Stimulated activated CD4-positive, alpha-beta T cell treated with anti-CD3 and anti-CD28 coated beads, Interleukin-1b, Interleukin-23, amount 100 ng/mL, for 1 hour (primary cell): ENCODE data around the gene DNAH9.

Experiments used
- DNase-seq, 2 donors: peaks; one replicate each; pipeline ENCODE4 v3.0.0-alpha.2; 2020; ENCODE audit warnings: low read depth in 2 of 2

The DNAH9 gene

DNA sequence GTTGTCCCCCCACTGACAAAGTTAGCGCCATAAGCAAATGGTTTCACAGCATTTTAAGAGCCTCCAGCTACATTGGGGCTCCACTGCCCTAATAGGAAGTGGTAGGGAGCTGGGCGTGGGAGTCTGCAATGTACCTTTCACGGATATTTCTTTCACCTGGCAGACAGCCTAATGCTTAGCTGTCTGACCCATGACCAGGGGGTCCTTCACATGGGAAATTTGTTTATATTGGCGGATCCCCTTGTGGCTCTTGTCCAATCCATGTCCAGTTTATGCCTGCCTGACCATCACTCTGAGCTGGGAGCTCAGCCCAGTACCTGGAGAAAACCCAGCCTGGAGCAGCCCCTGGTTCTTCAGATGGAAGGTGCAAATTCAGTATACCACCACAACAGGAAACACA lies 254.0 kb downstream of the DNAH9 start:
- DNase-seq, result no peak

DNA sequence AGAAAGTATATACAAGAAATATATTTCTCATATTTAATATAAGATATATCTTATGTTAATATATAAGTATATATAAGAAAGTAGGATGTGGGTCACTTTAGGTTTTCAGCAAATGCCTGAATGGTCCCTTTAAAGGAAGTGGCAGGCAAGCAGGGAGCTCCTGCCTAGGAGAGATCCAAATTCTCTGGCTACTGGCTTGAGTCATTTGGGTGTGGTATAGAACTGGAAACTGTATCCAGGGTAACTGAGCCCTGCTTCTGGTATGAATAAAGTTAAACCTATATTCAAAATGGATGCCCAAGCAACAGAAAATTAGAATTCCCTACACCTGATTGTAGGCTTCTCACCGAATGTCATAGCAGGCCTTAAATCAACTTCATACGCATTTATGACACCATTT lies 254.6 kb downstream of the DNAH9 start:
- no peak for DNase-seq

DNA sequence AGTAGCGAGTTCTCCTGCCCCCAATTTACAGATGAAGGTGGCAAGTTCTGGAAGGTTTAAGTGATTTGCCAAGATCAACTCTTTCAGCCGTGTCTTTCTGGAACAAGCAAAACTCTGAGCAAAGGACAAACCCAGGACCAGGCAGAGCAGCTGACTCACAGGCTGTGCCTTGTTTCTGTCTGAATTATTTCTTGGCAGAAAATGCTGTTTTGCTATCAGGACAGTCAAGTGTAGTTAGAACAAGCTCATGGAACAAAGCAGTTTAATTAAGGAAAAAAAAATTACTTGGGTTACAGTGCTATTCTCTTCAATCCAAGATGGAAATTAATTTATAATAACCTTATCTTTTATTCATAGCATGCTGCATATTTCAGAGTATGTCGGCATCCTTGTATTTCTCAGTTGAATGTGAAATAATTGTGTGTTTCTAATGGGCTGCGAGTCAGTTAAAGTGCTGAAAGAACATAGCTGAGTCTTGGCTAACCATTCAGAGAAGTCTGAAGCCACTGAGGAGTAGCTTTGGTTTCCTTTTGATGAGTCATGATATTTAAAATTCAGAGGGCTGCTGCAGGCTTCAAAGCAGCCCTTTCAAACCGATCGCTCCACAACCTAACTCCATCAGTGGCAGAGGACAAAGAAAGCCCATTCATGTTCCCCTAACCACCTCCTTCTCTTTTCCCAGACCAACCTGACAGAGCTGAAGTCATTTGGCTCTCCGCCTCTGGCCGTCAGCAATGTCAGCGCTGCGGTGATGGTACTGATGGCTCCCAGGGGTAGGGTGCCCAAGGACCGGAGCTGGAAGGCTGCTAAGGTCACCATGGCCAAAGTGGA lies 255.3 kb downstream of the DNAH9 start:
- no peak for DNase-seq

DNA sequence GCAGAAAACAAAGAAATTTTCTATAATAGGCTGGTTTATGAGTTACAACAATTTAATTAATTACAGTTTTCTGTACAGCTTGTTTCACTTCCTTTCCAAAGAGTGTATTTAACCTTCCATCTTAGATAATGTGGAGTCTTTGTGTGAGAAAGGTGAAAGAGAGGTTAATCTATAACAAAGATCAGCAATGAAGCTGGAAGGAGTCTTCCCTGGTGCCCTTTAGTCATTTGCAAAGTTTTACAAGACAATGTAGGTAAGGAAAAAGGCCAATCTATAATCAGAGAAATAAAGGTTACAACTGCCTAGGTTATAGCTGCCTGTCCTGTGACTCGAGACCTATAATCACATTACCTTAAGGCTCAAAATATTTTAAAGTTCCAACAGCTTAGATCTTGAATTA lies 257.0 kb downstream of the DNAH9 start:
- no peak for DNase-seq

DNA sequence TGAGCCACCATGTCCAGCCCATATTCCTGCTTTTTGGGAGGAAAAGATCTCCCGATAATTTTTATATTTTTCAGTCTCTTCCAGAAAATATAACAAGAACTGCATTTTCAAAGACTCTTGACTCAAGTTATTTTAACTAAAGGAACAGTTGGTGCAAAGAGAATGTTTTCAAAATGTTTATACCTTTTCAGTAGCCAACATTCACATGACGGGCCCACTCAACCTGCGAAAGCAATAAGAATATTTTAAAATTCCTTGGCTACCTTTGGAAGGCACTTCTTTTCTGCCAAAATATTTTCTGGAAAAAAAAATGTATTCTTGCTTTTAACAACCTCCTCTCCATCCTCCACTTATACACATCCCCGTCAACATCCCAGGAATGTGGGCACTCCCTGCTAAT lies 258.7 kb downstream of the DNAH9 start:
- DNase-seq, result no peak

DNA sequence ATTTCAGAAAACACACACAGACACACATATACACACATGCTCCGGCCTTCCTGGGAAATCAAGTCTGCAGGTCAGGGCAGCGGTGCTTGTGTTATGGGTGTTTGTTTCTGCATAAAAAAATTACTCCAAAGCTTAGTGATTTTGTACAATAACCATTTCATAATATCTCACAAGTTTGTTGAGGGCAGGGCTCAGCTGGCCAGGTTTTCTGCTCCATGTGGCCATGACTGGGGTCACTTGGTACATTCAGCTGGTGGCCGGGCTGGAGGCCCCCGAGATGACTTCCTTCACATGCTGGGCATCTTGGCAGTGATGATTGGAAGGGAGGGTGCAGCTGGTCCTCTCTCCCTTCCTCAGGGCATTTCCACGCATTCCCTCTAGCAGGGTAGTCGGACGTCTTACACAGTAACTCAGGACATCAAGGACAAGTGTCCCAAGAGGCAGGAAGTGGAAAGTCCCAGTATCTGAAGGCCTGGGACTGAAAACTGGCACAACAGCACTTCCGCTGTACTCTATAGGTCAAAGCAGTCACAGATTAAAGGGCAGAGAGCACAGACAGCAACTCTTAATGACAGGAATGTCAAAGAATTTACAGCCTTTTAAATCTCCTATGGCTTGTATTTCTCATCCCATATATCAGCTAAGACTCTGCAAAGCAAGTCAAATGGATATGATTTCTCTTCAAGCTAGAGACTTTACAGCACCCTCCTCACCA lies 271.6 kb downstream of the DNAH9 start:
- DNase-seq, result no peak

DNA sequence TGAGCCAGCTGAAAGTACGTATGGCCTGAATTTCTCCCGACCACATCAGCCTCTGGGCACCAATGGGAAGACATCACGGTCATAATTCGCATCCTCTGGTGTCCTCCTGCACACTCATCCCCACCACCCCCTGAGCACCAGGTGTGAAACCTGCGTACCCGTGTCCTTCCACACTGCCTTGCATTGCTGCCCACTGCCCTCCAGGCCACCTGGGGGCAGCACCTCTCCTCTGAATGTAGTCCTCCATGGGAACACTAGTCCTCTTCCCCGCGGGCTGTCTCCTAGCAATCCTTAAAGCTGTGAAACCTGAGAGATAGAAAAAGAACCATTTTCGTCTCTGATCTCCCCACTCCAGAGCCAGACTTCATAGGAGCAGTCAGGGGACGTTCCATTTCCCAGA lies 273.5 kb downstream of the DNAH9 start:
- DNase-seq, result no peak

DNA sequence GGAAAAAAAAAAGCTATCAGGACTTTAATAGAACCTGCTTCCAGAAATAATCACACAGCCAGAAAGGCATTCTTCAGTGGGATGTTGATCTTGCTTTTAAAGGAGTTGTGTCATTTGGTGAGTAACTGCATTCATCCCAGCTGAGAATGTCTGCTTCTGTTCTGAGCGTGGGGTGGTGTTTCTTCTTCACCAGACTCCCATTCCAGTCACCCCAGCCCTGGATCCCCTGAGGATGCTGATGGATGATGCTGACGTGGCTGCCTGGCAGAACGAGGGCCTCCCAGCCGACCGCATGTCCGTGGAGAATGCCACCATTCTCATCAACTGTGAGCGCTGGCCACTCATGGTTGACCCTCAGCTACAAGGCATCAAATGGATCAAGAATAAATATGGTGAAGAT lies 276.5 kb downstream of the DNAH9 start:
- no peak for DNase-seq

DNA sequence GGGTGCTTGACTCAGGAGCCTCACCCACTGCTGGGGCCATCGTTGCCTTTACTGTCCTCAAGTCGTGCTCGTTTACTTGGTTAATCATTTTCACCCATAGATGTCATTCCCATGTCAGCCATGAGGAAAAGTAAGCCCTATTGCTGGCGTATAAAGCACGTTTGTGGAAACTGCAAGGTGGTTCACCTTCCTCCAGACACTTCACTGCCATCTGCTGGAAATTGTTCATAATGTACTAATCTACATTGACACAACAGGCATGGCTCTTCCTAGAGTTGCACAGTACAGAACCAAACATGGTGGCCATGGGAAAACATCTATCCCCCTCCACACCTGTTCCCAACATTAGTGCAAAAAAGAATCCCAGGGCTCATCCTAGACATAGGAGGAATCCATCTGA lies 282.4 kb downstream of the DNAH9 start:
- DNase-seq, result no peak

DNA sequence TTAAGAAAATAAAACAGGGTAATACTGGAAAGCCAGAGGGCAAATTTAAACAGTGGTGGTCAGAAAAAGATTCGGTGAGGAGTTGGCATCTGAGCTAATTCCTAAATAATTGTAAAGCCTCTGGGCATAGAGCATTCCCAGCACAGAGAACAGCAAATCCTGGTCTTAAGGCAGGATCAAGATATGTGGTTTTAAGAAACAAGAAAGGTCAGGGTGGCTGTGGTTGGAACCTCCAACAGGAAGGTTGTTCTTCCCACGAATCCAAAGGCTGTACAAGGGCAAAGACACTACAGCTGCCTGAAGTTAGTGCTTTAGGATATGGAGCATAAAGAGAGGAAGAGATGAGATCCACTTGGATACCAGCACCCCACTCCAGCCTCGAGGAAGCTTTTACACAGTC lies 284.4 kb downstream of the DNAH9 start:
- no peak for DNase-seq

DNA sequence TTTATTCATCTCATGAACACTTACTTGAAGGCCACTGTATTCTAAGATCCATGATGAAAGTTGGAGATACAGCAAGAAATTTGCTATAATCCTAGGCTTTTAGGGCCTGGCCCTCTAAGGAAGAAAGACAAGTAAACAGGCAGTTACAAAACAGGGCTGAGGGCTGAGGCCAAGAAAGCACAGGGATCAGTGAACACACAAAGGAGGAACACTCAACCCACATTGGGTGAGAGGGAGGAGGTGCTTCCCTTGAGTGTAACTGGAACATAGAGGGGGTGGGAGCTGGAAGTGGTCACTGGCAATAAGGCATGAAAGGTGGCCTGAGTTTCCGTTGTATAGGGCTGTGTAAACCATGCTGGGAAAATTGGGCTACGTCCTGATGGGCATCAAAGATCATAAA lies 286.8 kb downstream of the DNAH9 start:
- no peak for DNase-seq

DNA sequence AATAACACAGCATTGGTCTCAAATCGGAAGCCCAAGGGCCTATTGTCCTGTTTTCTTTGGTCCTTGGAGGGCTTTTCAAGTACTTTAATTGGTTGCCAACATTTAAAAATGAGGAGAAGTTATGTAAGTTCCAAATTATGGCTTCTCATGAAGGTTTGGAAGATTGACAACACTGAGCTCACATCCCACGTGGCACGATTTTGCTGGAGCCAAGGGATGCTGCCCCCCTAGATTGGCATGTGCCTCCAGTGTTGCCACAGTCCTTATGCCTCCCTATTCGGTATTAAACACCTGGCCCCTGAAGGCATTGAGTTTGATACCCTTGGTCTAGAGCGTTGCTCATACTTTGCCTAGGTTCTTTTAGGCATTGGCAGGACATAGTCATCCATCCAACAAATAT lies 291.0 kb downstream of the DNAH9 start:
- DNase-seq, result no peak

DNA sequence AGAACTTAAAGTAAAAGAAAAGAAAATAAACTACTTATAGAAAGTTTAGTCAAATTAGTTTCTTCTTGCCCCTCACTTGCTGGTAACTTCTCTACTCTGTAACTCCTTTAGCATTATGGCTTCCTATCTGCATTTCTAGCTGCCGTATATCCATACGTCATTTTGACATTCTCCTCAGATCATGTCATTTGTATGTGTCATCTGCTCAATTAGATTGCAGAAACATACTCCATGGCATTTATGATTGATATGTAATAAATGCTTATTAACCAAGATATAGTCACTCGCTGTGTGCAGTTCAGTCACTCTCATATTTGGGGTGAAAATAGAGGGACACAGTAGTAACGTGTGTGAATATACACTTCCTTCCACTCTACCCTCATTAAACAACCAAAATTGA lies 295.6 kb downstream of the DNAH9 start:
- DNase-seq, result no peak

DNA sequence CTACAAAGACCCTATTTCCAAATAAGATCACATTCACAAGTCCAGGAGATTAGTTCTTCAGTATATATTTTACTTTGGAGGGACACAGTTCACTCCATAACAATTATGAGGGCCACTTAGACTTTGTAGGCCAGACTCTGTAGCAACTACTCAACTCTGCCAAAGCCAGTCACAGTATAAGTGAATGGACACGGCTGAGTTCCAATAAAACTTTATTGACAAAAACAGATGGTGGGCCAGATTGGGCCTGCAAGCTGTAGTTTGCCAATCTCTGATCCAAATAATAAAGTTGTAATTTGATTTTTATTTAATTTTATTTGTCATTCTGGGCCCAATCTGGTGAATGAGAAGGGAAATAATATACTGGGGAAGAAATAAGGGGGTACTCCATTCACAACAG lies 297.9 kb downstream of the DNAH9 start:
- no peak for DNase-seq

DNA sequence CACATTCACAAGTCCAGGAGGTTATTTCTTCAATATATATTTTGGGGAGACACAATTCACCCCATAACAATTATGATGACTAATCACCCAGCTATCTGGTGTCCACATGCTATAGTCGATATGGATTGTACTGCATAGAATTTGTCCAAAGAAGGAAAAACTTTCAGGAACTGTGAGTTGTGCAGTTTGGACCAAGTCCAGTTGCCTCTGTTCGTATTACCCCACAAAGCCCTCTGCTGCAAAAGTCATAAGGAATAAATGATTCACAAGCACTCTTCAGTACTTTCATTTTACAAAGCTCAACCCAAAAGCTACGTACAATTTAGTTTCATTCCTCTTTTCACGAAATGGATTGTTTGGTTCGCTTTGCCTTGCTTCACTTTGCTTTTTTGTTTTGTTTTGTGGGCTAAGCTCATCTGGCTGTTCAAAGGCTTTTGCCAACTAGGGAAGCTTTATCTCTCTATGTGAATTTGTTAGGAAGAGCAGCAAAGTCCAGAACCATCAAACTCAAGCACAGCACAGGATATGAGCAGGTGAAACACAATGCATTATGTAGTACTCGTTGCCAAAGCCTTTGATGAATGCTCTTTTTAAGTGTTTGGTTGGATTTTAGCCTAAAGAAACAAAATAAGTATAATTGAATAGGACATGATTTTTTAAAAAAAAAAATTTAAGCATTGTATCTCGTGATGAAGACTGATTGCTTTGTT lies 300.4 kb downstream of the DNAH9 start:
- DNase-seq, result no peak

DNA sequence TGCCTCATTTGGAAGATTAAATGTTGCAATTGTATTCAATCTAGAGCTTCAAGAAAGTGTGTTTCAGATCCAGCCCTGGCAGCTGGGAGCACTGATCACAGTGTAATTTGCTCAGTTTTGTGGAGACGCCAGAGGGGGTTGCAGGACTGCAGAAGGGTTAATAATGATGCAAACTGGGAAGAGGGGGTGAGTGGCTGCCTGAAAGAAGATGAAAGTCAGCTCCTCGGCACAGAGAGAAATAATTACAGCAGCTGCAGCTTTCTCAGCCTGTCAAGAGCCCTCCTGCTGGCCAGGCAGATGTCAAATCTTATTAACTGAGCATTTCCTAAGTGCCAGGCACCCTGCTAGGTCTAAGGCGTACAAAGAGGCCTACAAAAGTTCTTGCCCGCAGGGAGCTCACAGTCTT lies 301.3 kb downstream of the DNAH9 start:
- DNase-seq, result no peak

DNA sequence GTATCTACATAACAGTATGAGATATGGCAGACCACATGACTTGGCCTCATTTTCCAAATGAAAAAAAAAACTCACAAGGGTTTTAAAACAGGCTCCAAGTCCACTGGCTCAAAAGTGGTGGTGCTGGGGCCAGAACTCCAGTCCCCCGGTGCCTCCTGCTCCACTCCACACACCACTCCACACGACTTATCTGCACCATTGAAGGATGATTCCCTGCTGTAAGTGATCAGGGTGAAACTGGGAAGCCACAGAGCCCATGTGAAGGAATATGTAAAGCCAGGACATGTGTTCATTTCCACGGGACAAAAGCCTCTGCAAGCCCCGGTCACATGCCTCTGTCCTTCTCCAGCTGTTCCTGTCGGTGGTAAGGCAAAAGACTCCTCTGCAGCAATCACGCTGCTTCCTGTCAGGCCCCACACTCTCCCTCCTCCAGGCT lies 301.8 kb downstream of the DNAH9 start:
- DNase-seq, result no peak

DNA sequence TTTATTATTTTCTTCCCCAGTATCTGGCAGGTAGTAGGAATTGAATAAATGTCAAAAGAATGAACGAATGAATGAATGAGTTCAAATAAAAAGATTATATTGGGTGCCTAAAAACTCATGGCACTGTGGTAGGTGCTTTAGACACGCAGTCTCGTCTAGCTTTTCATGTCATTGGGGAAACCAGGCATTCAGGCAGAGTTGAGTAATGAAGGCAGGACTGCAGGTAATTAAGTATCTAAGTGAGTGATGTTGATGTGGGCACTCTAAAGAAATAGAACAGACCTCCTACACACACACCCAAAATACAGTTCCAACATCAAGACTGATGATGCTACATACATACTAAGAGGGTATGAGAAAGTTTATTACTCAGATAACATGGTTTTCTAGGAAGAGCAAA lies 302.4 kb downstream of the DNAH9 start:
- DNase-seq, result no peak

DNA sequence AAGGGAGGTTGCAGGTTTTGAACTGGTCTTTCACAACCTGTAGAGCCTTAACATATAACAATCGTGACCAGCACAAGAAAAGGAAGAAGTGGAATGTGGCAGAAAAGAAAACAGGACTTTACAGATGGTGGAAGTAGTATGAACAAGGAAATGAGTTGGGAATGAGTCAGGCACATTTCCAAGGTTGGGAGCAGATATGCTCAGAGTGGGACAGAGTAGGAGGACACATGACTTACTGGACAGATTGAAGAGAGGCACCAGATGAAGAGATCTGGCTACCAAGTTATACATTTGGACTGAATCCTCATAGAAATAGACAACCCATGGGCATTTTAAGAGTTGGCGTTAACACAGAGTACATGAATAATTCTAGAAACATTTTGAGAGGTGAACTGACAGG lies 303.7 kb downstream of the DNAH9 start:
- DNase-seq, result no peak

DNA sequence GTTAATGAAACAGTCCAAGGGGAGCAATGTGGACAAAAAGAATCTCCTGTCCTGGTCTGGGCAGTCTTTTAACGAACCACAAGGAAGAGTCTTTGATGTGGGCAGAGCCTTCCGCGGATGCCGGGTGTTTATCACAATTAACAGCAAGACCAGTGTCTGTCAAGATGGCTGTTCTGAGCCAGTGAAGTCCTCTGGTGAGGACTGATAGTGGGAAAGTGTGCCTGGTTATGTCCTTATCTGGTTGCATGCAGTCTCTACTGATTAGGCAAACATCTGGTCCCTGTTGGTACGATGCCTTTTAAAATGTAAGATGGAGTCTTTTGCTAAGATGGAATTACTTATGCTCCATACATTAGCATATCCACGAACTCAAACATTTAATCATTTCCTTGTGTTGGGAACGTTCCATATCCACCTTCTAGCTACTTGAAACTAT lies 310.5 kb downstream of the DNAH9 start:
- DNase-seq, result no peak

DNA sequence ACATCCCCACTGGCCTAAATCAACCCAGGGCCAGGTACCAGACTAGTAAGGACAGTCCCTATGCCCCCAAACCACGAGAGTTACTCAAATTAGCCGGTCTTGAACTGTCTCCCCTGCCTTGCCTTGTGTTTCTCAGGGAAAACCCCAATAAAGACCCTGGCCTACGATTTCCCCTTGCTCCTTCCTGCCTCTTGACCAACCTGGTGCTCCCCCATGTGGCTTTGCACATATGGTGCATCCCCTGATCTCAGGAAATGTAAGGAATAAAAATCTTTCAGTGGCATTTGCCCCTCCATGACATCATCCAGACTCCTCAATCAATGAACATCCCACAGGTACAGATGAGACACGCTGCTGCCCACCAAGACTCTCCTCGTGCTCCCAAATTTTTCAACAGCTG lies 311.1 kb downstream of the DNAH9 start:
- no peak for DNase-seq

DNA sequence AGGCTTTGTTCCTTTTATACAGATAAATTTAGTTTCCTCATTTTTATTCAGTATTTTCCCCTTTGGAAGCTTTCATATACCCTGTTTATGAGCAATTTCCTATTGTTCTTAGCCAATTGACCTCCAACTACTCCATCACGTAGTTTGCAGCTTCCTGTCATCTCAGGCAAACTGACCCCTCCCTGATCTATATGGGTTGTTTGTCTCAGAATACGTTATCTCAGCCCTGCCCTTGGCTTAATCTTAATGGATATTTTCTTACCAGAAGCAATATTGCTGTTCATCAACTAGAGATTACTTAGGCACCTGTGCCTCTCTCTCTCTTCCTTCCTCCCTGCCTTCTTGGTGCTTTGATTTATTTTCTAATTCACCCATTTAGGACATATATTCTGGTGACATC lies 317.8 kb downstream of the DNAH9 start:
- no peak for DNase-seq

DNA sequence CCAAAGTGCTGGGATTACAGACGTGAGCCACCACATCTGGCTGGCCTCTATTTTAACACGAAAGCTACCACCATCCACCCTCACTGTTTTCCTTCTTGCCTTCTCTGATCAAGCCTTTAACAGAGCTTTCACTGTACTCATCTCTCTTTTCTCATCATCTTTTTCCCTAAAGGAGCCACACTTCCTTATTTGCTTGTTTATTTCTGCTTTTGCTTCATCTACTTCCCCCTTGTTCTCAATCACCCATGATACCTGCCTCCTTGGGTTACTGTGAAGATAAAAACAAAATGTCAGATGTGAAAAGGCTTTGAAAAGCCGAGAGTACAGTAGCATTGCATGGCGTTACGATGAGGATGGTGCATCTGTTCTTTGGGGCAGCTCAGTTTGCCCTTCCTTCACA lies 319.1 kb downstream of the DNAH9 start:
- DNase-seq, result no peak
